BLaER1 treated with 17β-estradiol and CSF1 and Interleukin-3, amounts not matched to agents 10 nM and 100 nM (cell line): ENCODE data around the gene PLAU.
A peak's percentile ranks its signal among the peaks of the same experiment; 100 is the strongest.
"Not testable (repeated sequence)": the region's sequence is repeated elsewhere in the genome, so short reads cannot be mapped to it uniquely, and the experiment has no call there.

Source experiments
- H3K27ac ChIP-seq, 11 experiments: shearing (Covaris generic); formaldehyde crosslinking; 2 replicates each; pipeline ENCODE4 v1.8.1; 2022
- H3K27me3 ChIP-seq, 11 experiments: shearing (Covaris generic); formaldehyde crosslinking; 2 replicates each; pipeline ENCODE4 v1.8.1; 2022
- H3K36me3 ChIP-seq, 11 experiments: shearing (Covaris generic); formaldehyde crosslinking; 2 replicates each; pipeline ENCODE4 v1.8.1; 2022
- H3K4me1 ChIP-seq, 10 experiments: shearing (Covaris generic); formaldehyde crosslinking; 2 replicates each; pipeline ENCODE4 v1.8.1; 2022
- H3K4me2 ChIP-seq, 11 experiments: shearing (Covaris generic); formaldehyde crosslinking; 2 replicates each; pipeline ENCODE4 v1.8.1; 2022
- H3K4me3 ChIP-seq, 10 experiments: shearing (Covaris generic); formaldehyde crosslinking; 2 replicates each; pipeline ENCODE4 v1.8.1; 2022
- H3K9ac ChIP-seq, 11 experiments: shearing (Covaris generic); formaldehyde crosslinking; 2 replicates each; pipeline ENCODE4 v1.8.1; 2022
- H3K9me3 ChIP-seq, 11 experiments: shearing (Covaris generic); formaldehyde crosslinking; replicated peaks in 1 of 11; 2 replicates each; pipeline ENCODE4 v1.8.1; 2022
- H4K20me1 ChIP-seq, 11 experiments: shearing (Covaris generic); formaldehyde crosslinking; 2 replicates each; pipeline ENCODE4 v1.8.1; 2022
- Cebpa-rat ChIP-seq, 11 experiments: shearing (Covaris generic); IDR thresholded peaks; 2 replicates each; pipeline ENCODE4 v1.8.1; 2022

The PLAU gene

GRCh38 chr10:73890261-73890660, 20.7 kb upstream of the PLAU start:
- Histone ChIP-seq H3K27me3 (no peaks in the 10 kb centered on the region), H4K20me1 (no peaks in the 10 kb centered on the region), H3K27ac (peak overlapping the region in 3 of 11 experiments; percentile 11 to 38 (median 37); a peak in 6 of 22 replicates), H3K4me1 (peaks cover 56 to 78% (median 61%) of the 10 kb centered on the region in 10 experiments), H3K36me3 (no peaks in the 10 kb centered on the region), H3K4me2 (peak overlapping the region; percentile 26 to 60 (median 42); a peak in 13 of 22 replicates), H3K9me3 (no peaks in the 10 kb centered on the region), H3K9ac (no peak overlapping the region), H3K4me3 (no peak overlapping the region)
- no peak for TF ChIP-seq Cebpa-rat (IDR thresholded peaks at IDR 0.05)

GRCh38 chr10:73890830-73891229, 20.1 kb upstream of the PLAU start:
- peak overlapping the region in 3 of 11 experiments; percentile 11 to 37 (median 12); a peak in 4 of 22 replicates for H3K27ac ChIP-seq

GRCh38 chr10:73891540-73891939, 19.4 kb upstream of the PLAU start:
- Histone ChIP-seq H3K27ac (no peak overlapping the region), H3K4me3 (no peak overlapping the region), H3K9ac (no peak overlapping the region), H3K27me3 (no peaks in the 10 kb centered on the region), H4K20me1 (no peaks in the 10 kb centered on the region), H3K4me2 (peak overlapping the region in 2 of 11 experiments; percentile 51 to 60; a peak in 5 of 22 replicates), H3K36me3 (no peaks in the 10 kb centered on the region), H3K4me1 (peaks cover 52 to 75% (median 56%) of the 10 kb centered on the region in 10 experiments), H3K9me3 (no peaks in the 10 kb centered on the region)
- no peak for TF ChIP-seq Cebpa-rat (IDR thresholded peaks at IDR 0.05)

More at GRCh38 chr10:73890830-73891229, 20.1 kb upstream of the PLAU start:
- H3K4me3 ChIP-seq, H3K27me3 ChIP-seq, H3K9me3 ChIP-seq, H4K20me1 ChIP-seq, H3K36me3 ChIP-seq, H3K9ac ChIP-seq: not testable (repeated sequence)
- peak overlapping the region in 6 of 11 experiments; percentile 21 to 60 (median 51); a peak in 10 of 22 replicates for H3K4me2 ChIP-seq
- H3K4me1 ChIP-seq, result peaks cover 56 to 79% (median 61%) of the 10 kb centered on the region in 10 experiments

- H3K27ac ChIP-seq, result no peak overlapping the region
- TF ChIP-seq Cebpa-rat (IDR thresholded peaks at IDR 0.05), result no peak
Observed at GRCh38 chr10:73892310-73893030, 18.5 kb upstream of the PLAU start.

GRCh38 chr10:73893426-73893825, 17.5 kb upstream of the PLAU start:
- H3K4me1 ChIP-seq, result peaks cover 35 to 65% (median 37%) of the 10 kb centered on the region in 10 experiments

More at GRCh38 chr10:73892310-73893030, 18.5 kb upstream of the PLAU start:
- Histone ChIP-seq H3K9me3 (no peaks in the 10 kb centered on the region), H3K9ac (no peak overlapping the region), H3K4me2 (peak overlapping the region in 2 of 11 experiments; percentile 15 to 16; a peak in 2 of 22 replicates), H3K4me1 (peaks cover 43 to 68% (median 47%) of the 10 kb centered on the region in 10 experiments), H3K4me3 (no peak overlapping the region), H3K36me3 (no peaks in the 10 kb centered on the region), H4K20me1 (no peaks in the 10 kb centered on the region), H3K27me3 (no peaks in the 10 kb centered on the region)

GRCh38 chr10:73894245-73894971, 16.5 kb upstream of the PLAU start:
- Histone ChIP-seq H3K9me3 (no peaks in the 10 kb centered on the region), H3K4me2 (peak overlapping the region; percentile 13 to 77 (median 57)), H3K27me3 (no peaks in the 10 kb centered on the region), H3K27ac (peak overlapping the region in 9 of 11 experiments; percentile 3 to 60 (median 47); a peak in 16 of 22 replicates), H3K4me1 (peaks cover 29 to 69% (median 36%) of the 10 kb centered on the region in 10 experiments), H3K36me3 (no peaks in the 10 kb centered on the region), H4K20me1 (no peaks in the 10 kb centered on the region), H3K4me3 (no peak overlapping the region), H3K9ac (no peak overlapping the region; a peak in 2 of 22 replicates)
- TF ChIP-seq Cebpa-rat (IDR thresholded peaks at IDR 0.05), result no peak

More at GRCh38 chr10:73893426-73893825, 17.5 kb upstream of the PLAU start:
- H4K20me1 ChIP-seq, result no peaks in the 10 kb centered on the region
- H3K9ac ChIP-seq, result no peak overlapping the region
- no peak overlapping the region for H3K4me2 ChIP-seq
- peak overlapping the region in 5 of 11 experiments; percentile 28 to 60 (median 44); a peak in 5 of 22 replicates for H3K27ac ChIP-seq
- no peak overlapping the region for H3K4me3 ChIP-seq
- no peaks in the 10 kb centered on the region for H3K9me3 ChIP-seq
- no peaks in the 10 kb centered on the region for H3K27me3 ChIP-seq
- TF ChIP-seq Cebpa-rat (IDR thresholded peaks at IDR 0.05), result no peak
- no peaks in the 10 kb centered on the region for H3K36me3 ChIP-seq

GRCh38 chr10:73895381-73895780, 15.6 kb upstream of the PLAU start:
- peak overlapping the region in 1 of 11 experiments; percentile 0; a peak in 1 of 22 replicates for H3K27ac ChIP-seq

GRCh38 chr10:73897693-73898092, 13.2 kb upstream of the PLAU start:
- no peaks in the 10 kb centered on the region for H3K27me3 ChIP-seq
- no peak overlapping the region for H3K4me3 ChIP-seq
- no peaks in the 10 kb centered on the region for H4K20me1 ChIP-seq
- H3K9ac ChIP-seq, result no peak overlapping the region
- peaks cover 20 to 71% (median 36%) of the 10 kb centered on the region in 10 experiments for H3K4me1 ChIP-seq
- no peaks in the 10 kb centered on the region for H3K36me3 ChIP-seq
- H3K27ac ChIP-seq, result no peak overlapping the region
- no peak for TF ChIP-seq Cebpa-rat (IDR thresholded peaks at IDR 0.05)
- H3K4me2 ChIP-seq, result no peak overlapping the region
- no peaks in the 10 kb centered on the region for H3K9me3 ChIP-seq

More at GRCh38 chr10:73895381-73895780, 15.6 kb upstream of the PLAU start:
- not testable (repeated sequence) for H3K9me3 ChIP-seq, H4K20me1 ChIP-seq, H3K27me3 ChIP-seq, H3K4me3 ChIP-seq, H3K9ac ChIP-seq, H3K36me3 ChIP-seq
- 0 out of 22 replicates have a peak overlapping the region, but pooled peaks of 1 of the 11 experiments have one; percentile 57 for H3K4me2 ChIP-seq
- peaks cover 28 to 69% (median 35%) of the 10 kb centered on the region in 10 experiments for H3K4me1 ChIP-seq

- peaks cover 20 to 78% (median 36%) of the 10 kb centered on the region in 10 experiments for H3K4me1 ChIP-seq
- H3K27me3 ChIP-seq, result no peaks in the 10 kb centered on the region
- H3K9ac ChIP-seq, result no peak overlapping the region
Observed at GRCh38 chr10:73898730-73899410, 12.1 kb upstream of the PLAU start.

More at GRCh38 chr10:73898730-73899410, 12.1 kb upstream of the PLAU start:
- Histone ChIP-seq H3K9me3 (no peaks in the 10 kb centered on the region), H3K27ac (peak overlapping the region in 2 of 11 experiments; percentile 5 to 46; a peak in 2 of 22 replicates), H3K36me3 (no peaks in the 10 kb centered on the region), H3K4me3 (no peak overlapping the region), H4K20me1 (no peaks in the 10 kb centered on the region), H3K4me2 (peak overlapping the region; percentile 40 to 73 (median 58))
- TF ChIP-seq Cebpa-rat (IDR thresholded peaks at IDR 0.05), result no peak
